B cell (primary cell): ENCODE results near the gene ATP10A. TPM values are rescaled to one million over a fixed set of nuclear protein-coding genes. Genes with fewer than 3 reads are reported as not detected.

ENCODE experiments used
- ATAC-seq: fragments of 200-7000 bp; cut with Tn5 transposase; one replicate; pipeline ENCODE4 v1.10.0; 2021; ENCODE audit warnings: low read depth, mild to moderate bottlenecking, moderate number of reproducible peaks, moderate library complexity
- CTCF ChIA-PET: fragments of 350-600 bp; sonication (Branson Sonifier 250); formaldehyde crosslinking; loops from one replicate; lab custom pipeline; 2021; ENCODE audit warnings: antibody characterized with exemption, inconsistent platforms; lab: Charles Lee
- POLR2A ChIA-PET: fragments of 350-600 bp; sonication (Branson Sonifier 250); formaldehyde crosslinking; loops from one replicate; lab custom pipeline; 2021; ENCODE audit warnings: antibody characterized with exemption; lab: Charles Lee
- DNase-seq: peaks from one replicate; pipeline ENCODE4 v3.0.0; 2013
- H2AFZ ChIP-seq: 2 replicates; pipeline ENCODE4 v1.6.1; 2012; ENCODE audit warnings: mild to moderate bottlenecking, low read depth, low read length; ENCODE audit not compliant: insufficient read depth, poor library complexity, severe bottlenecking
- H3K27ac ChIP-seq, 2 donors: 1 replicate in 1 of 2; 2 replicates in 1 of 2; pipeline ENCODE4 v1.5.1; 2012 to 2013; ENCODE audit warnings: low read length in 2 of 2, mild to moderate bottlenecking in 2 of 2, moderate library complexity in 1 of 2
- H3K27me3 ChIP-seq, 4 experiments: fragments of 200-600 bp in 1 of 4; sonication (generic) in 1 of 4; replicated peaks in 1 of 4; 1 replicate in 2 of 4; 2 replicates in 2 of 4; pipeline versions ENCODE4 v1.6.1 to v1.7.0; 2013 to 2016; ENCODE audit warnings: low read length in 3 of 4, mild to moderate bottlenecking in 2 of 4, mixed read lengths in 1 of 4, moderate library complexity in 1 of 4; ENCODE audit not compliant: insufficient read depth in 4 of 4, control insufficient read depth in 3 of 4; ENCODE audit errors: control extremely low read depth in 1 of 4
- H3K36me3 ChIP-seq, 2 experiments: replicated peaks in 1 of 2; 1 replicate in 1 of 2; 2 replicates in 1 of 2; pipeline versions ENCODE4 v1.6.1 to v1.7.1; 2013; ENCODE audit warnings: low read length in 1 of 2; ENCODE audit not compliant: insufficient read depth in 2 of 2, control insufficient read depth in 1 of 2; ENCODE audit errors: control extremely low read depth in 1 of 2, extremely low read depth in 1 of 2
- H3K4me1 ChIP-seq, 2 donors: fragments of 200-600 bp in 1 of 2; sonication (generic) in 1 of 2; 1 replicate in 1 of 2; 2 replicates in 1 of 2; pipeline versions ENCODE4 v1.5.1 to v1.6.1; 2013 to 2017; ENCODE audit warnings: low read length in 2 of 2; ENCODE audit not compliant: control insufficient read depth in 2 of 2, insufficient read depth in 2 of 2
- H3K4me2 ChIP-seq: replicated peaks from 2 replicates; pipeline ENCODE3; 2012; ENCODE audit warnings: mild to moderate bottlenecking, low read depth, low read length; ENCODE audit not compliant: poor library complexity, severe bottlenecking
- H3K4me3 ChIP-seq, 5 experiments: fragments of 200-600 bp in 1 of 5; sonication (generic) in 1 of 5; 1 replicate in 3 of 5; 2 replicates in 2 of 5; pipeline versions ENCODE4 v1.5.1 to v1.7.0; 2011 to 2016; ENCODE audit warnings: low read length in 4 of 5, mild to moderate bottlenecking in 4 of 5, low read depth in 2 of 5, control low read depth in 1 of 5, moderate library complexity in 1 of 5; ENCODE audit not compliant: insufficient read depth in 1 of 5; ENCODE audit errors: control extremely low read depth in 1 of 5, extremely low read depth in 1 of 5
- H3K79me2 ChIP-seq: fragments of 200-600 bp; sonication (generic); one replicate; pipeline ENCODE4 v1.6.0; 2016; ENCODE audit warnings: low read length; ENCODE audit not compliant: control insufficient read depth, insufficient read depth
- H3K9ac ChIP-seq: fragments of 200-600 bp; sonication (generic); 2 replicates; pipeline ENCODE4 v1.6.1; 2017; ENCODE audit warnings: mild to moderate bottlenecking, low read length, moderate library complexity
- H3K9me3 ChIP-seq, 3 donors: one replicate each; pipeline versions ENCODE4 v1.6.1 to v1.7.1; 2013; ENCODE audit warnings: low read length in 2 of 3; ENCODE audit not compliant: control insufficient read depth in 2 of 3, insufficient read depth in 1 of 3; ENCODE audit errors: control extremely low read depth in 1 of 3
- H4K20me1 ChIP-seq: 2 replicates; pipeline ENCODE4 v1.6.0; 2012; ENCODE audit warnings: mild to moderate bottlenecking, low read length; ENCODE audit not compliant: insufficient read depth, control insufficient read depth, poor library complexity, severe bottlenecking
- H3K27ac Mint-ChIP-seq: one replicate; pipeline ENCODE4 v1.8.0; 2021; ENCODE audit warnings: mixed read lengths
- H3K27me3 Mint-ChIP-seq: one replicate; pipeline ENCODE4 v1.8.0; 2021; ENCODE audit warnings: mixed read lengths
- H3K4me1 Mint-ChIP-seq: one replicate; pipeline ENCODE4 v1.8.0; 2021; ENCODE audit warnings: mixed read lengths
- H3K4me3 Mint-ChIP-seq: one replicate; pipeline ENCODE4 v1.8.0; 2021; ENCODE audit warnings: mixed read lengths
- H3K9me3 Mint-ChIP-seq: one replicate; pipeline ENCODE4 v1.8.0; 2022; ENCODE audit warnings: mixed read lengths; ENCODE audit not compliant: insufficient read depth
- CTCF ChIP-seq: fragments of 200-600 bp; IDR thresholded peaks from one replicate; pipeline ENCODE4 v1.8.0; 2022; ENCODE audit warnings: antibody characterized with exemption, mild to moderate bottlenecking
- EZH2 ChIP-seq: IDR thresholded peaks from 2 replicates; pipeline ENCODE4 v1.6.1; 2012; ENCODE audit warnings: borderline replicate concordance, low read depth, mild to moderate bottlenecking, moderate library complexity, low read length; ENCODE audit not compliant: insufficient read depth, poor library complexity, severe bottlenecking
- WGBS: methylation state at CpG from one replicate; pipeline ENCODE4 v1.1.5; 2013; ENCODE audit warnings: missing lambda C conversion rate; ENCODE audit not compliant: insufficient coverage; 5-methylcytosine and 5-hydroxymethylcytosine counted together
- intact Hi-C: fragments of 100-400 bp; cut with micrococcal nuclease; formaldehyde crosslinking; loops from one replicate; pipeline ENCODE4 v1.10.0; 2022
- polyA plus RNA-seq: library from polyadenylated mRNA; depleted of rRNA; stranded (reverse); fragments of >200 nt; gene quantifications from 2 replicates; pipeline ENCODE4 v1.2.3, GENCODE V29; 2012
- total RNA-seq, 2 donors: library from RNA; stranded (reverse); fragments of 120-200 nt in 1 of 2; gene quantifications; 1 replicate in 1 of 2; 2 replicates in 1 of 2; pipeline versions ENCODE4 v1.2.3 to v1.2.4, GENCODE V29; 2013 to 2022

The ATP10A gene
- total and polyA plus RNA-seq, 2 donors (not counting 1 experiment from before 2014, with no cell fraction given), result 0.21 to 0.22 TPM

- intact Hi-C loops, result no loop called here
- Histone ChIP-seq H3K27ac (no peak overlapping the region), H3K9ac (no peak overlapping the region), H3K4me3 (no peak overlapping the region), H3K79me2 (no peaks in the 10 kb centered on the region), H3K36me3 (no peaks in the 10 kb centered on the region), H3K9me3 (no peaks in the 10 kb centered on the region), H4K20me1 (no peaks in the 10 kb centered on the region), H3K27me3 (peaks cover 0 to 4% (median 0%) of the 10 kb centered on the region in 4 experiments), H3K4me1 (no peaks in the 10 kb centered on the region), H2AFZ (no peak overlapping the region), H3K4me2 (no peak overlapping the region)
- Mint-ChIP-seq H3K27me3 (peaks cover 25% of the 10 kb centered on the region), H3K9me3 (no peaks in the 10 kb centered on the region), H3K27ac (no peak overlapping the region), H3K4me3 (no peak overlapping the region), H3K4me1 (no peaks in the 10 kb centered on the region)
- POLR2A ChIA-PET, result no interaction called here
- ATAC-seq, result no peak
- no peak for DNase-seq
- TF ChIP-seq EZH2 (no peak), CTCF (no peak)
- CTCF ChIA-PET, result no interaction called here
- 76% methylated on average over 20 of the region's 22 CpGs for WGBS
Observed at GRCh38 chr15:25733856-25734679, 129.1 kb downstream of the ATP10A start.
